GM19397 (cell line): ENCODE measurements around the gene CLASRP.

Source experiments
- ATAC-seq: cut with Tn5 transposase; IDR thresholded peaks from one replicate; pipeline ENCODE4 v1.9.1; 2021; ENCODE audit warnings: mild to moderate bottlenecking, moderate library complexity; ENCODE audit not compliant: unreplicated experiment

The CLASRP gene

DNA sequence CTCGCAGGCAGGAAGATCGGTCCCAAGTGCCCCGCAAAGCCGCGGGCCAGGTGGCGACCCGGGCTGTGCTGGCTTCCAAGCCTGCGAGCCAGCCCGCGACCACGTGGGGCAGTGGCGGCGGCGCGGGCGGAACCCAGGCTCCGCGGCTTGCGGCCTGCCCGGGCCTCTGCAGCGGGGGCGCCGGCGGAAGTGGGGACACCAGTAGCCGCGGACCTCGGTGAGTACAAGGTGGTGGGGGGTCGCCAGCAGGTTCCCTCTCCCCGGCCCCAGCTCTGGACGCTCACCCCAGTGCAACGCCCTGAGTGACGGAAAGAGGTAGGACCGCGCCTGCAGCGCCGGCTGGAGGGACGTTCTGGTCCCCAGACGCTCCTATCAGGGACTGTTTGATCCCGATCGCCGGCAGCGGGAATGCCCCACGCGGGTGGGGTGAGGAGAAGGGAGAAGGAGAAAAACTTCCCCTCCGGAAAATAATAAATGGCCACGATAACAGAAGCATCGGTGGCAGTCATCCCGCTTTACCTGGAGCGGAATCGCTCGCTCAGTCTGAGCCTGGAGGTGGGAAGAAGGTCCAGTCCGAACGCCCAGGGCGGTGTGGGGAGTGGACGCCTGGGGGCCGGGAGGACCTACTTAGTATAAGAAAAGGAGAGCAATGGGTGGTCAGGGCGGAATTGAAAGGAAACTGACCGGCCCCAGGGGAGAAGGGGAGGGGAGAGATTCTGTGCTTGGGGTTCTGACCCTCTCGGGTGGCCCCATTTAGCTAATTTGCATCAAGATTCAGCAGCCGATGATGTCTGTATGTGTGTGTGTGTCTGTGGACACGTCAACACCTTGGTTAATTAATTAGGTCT is 40.4 kb downstream of the CLASRP start, which contains the start of gene GEMIN7:
Gene GEMIN7, plus strand, starts transcription at position 198 of the 848 bp plus-strand sequence. CDS start 10,855 bp downstream, outside the sequence.
- peak; percentile 36 for ATAC-seq

- no peak for ATAC-seq
Observed at GRCh38 chr19:45079911-45080370, 41.1 kb downstream of the CLASRP start.

- no peak for ATAC-seq
Observed at GRCh38 chr19:45082170-45082569, 43.3 kb downstream of the CLASRP start.

- ATAC-seq = no peak
Observed at GRCh38 chr19:45086480-45086879, 47.6 kb downstream of the CLASRP start.

- ATAC-seq = no peak
Observed at GRCh38 chr19:45087531-45087930, 48.7 kb downstream of the CLASRP start.

DNA sequence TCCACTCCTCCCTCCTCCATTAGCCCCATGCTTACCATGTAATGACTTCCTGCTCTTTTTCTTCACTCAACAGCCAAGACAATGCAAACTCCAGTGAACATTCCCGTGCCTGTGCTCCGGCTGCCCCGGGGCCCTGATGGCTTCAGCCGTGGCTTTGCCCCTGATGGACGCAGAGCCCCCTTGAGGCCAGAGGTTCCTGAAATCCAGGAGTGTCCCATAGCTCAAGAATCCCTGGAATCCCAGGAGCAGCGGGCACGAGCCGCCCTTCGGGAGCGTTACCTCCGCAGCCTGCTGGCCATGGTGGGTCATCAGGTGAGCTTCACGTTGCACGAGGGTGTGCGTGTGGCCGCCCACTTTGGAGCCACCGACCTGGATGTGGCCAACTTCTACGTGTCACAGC is 51.2 kb downstream of the CLASRP start:
- no peak for ATAC-seq

- no peak for ATAC-seq
Observed at GRCh38 chr19:45090606-45091005, 51.8 kb downstream of the CLASRP start.

DNA sequence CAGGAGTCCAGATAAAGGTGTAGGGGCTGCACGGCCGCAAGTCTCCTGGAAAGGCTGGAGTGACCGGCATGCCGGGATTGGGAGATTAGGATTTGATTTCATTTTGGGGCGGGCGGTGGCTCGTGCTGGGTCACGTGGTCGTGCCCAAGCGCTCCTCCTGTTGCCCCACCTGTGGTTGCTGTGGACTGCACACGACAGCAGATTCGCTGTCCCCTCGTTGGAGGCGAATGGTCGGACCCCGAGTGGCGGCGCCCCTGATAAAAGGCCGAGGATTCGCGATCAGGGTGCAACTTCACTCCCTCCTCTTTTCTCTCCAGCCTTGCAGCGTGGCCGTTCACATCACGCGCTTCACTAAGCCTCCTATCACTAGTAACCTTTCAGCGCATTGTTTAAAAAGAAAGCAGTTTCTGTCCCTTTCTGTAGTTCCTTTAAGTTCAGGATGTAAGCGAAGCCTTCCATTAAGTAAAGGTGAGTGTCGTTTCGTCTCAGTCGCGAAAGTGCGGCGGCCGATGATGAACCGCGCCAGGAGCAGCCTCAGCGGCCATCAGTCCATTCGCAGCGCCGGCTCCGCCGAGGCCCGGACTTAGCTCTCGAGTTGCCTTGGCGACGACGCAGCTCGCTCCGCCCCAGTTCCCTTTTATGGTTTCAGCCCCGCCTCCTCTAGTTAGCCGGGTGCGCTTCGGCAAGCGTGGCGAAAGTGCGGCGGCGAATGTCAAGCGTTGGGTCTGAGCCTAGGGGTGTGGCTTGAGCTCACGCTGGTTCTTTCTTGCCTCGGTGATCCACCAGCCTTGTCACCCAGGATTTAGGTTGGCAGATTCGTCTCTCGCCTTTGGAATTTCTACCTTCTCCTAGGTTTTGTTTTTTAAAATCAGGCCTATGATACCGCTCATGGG is 52.4 kb downstream of the CLASRP start:
- peak; percentile 67 for ATAC-seq

DNA sequence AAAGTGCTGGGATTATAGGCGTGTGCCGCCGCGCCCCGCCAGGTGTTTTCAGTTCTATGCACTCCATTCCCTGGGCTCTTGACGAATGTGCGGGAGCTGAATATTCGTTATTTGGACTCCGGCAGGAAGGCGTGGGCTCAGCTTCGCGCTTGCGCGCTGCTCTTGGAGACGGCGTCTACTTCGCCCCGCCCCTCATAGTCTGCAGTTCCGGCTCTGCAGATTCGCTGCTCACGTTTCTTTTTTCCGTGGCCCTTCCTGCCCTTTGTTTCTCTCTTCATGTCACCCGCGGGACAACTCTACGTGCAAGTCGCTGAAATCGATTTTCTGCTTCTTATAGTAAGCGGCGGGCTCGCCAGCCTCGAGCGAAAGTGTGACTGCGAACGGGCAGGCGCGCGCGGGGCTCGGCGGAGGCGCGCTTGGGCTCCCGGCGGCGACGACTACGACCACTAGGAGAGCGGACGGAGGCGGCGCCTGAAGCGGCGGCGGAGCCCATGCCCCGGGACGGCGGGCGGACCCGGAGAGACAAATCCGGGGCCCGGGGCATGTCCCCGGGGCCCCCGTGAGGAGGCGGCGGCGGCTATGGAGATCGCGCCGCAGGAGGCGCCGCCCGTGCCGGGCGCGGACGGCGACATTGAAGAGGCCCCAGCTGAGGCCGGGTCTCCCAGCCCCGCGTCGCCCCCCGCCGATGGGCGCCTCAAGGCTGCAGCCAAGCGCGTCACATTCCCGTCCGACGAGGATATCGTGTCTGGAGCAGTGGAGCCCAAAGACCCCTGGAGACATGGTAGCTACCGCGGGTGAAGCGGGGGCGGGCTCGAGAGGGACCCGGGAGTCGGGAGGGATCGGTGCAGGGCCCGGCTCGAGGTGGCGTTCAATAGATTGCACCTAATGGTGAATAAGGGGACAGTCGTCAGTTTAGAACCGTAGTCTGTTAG is 54.2 kb downstream of the CLASRP start, which contains the start of gene PPP1R37:
Gene PPP1R37, plus strand, starts transcription at position 433 of the 932 bp plus-strand sequence. Its CDS starts 147 bp downstream, at position 580.
- ATAC-seq = peak; percentile 68

- ATAC-seq = no peak
Observed at GRCh38 chr19:45094137-45094536, 55.3 kb downstream of the CLASRP start.

DNA sequence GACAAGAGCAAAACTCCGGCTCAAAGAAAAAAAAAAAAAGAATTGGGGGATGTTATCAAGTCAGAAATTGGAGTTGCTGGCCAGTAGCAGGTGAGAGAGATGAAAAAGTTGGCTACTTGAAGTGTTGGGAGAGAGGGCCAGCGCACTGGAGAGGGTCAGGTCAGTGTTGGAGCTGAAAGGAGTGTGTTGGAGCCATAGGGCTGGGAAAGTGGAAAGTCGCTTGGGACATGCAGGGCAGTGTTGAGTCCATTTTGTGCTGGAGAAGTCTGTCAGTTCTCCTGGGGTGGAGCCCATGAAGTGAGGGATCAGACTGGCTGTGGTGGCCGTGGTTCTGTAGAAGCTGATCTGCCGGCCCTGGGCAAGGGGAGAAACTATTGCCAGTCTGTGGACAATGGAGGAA is 55.9 kb downstream of the CLASRP start:
- ATAC-seq = no peak

- no peak for ATAC-seq
Observed at GRCh38 chr19:45095496-45096413, 56.9 kb downstream of the CLASRP start.

GRCh38 chr19:45096700-45097099 is 57.9 kb downstream of the CLASRP start:
- ATAC-seq = no peak

DNA sequence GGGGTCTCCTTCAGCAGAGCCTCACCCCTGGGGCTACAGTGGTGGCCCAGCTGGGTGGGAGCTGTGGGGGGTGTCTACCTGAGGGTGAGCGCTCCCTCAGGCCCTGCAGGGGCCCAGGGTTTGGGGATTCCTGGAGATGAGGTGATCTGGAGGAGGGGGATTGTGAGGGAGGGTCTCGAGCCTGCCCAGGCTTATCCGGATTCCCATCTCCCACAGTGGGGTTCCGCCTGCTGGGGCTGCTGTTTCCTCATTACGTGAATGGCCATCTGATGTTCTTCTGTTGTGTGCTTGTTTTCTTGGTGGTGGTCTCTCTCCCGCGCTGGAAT is 58.6 kb downstream of the CLASRP start:
- no peak for ATAC-seq

GRCh38 chr19:45097776-45098520 is 59.1 kb downstream of the CLASRP start:
- ATAC-seq = no peak

DNA sequence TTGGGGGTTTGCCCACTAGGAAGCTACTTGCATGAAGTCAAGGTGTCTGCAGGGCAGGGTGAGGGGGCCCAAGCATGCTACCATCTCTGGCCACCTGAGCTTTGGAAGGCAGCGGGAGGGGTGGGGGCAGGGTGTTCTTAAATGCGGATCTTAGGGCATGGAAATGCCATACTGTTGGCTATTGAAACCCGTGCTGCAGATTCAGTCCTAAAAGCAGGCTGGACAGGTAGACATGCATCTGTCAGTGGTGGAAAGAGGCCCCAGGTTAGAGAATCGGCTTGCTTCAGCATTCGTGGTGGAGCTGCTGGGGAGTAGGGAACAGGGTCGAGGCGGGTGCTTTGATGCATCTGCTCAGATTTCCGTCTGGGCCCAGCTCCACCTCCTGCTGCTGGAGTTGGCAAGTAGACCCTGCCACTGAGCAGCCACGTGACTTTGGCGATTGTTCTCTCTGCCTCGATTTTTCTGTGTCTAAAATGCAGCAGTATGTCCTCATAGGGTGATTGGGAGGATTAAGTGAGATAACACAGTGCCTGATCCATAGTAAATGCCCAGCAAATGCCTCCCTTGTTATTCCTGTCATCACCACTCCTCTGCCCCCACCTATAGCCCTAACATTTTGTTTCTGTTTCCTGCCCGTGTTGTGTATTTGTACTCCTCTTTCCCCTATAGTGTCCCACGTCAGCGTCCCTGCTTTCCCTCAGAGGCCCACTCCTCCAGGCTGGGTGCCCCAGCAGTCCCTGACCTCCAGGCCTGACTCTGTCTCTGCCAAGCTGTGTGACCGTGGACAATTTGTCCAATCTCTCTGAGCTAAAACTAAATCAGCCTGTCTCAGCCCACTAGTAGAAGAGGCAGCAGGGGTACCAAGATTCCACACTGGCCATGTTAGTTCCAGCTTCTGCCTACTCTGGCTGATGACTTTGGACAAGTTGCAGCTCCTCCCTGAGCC is 59.9 kb downstream of the CLASRP start:
- no peak for ATAC-seq

DNA sequence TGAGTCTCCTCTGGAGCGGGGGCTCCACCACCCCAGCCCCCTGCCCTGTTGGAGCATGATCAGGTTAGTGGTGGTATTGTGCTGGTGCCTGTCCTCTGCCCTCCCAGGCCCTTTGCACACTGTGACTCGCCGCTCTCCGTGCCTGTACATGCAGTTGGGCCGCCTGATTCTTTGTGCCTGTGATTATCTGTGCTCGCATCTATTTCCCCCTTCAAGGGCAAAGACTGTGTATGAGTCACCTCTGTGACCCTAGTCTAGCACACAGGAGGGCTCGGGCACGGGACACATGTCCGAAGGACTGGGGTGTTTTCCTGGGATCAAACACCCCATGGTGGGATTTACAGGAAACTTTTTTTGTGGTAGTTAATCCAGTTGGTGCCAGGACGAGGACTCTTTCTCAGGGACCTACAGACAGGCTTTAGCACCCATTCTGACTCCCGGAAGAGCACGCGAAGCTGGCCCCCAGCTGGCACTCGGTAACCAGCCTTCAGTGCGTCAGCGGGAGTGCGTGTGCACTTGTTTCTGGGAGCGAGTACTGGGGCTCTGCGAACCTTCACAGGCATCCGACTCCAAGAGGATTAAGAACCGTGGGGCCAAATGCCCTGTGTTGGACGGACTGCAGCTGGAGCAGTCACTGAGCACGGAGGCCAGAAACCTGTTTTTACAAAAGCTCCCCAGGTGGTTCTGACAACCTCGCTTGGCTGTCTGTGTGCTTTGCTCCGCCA is 60.8 kb downstream of the CLASRP start:
- no peak for ATAC-seq
